Omental fat pad (tissue), 4 donors: ENCODE measurements around the gene GABRB1. TPM values are rescaled to one million over a fixed set of nuclear protein-coding genes. Genes with fewer than 3 reads are reported as not detected.

Experiments used
- ATAC-seq: fragments of 150-250 bp; one replicate; pipeline ENCODE4 v1.9.1; 2016; ENCODE audit warnings: mild to moderate bottlenecking, moderate library complexity; ENCODE audit not compliant: low FRiP score
- DNase-seq: peaks from one replicate; pipeline ENCODE4 v3.0.0-alpha.2; 2019; ENCODE audit warnings: low spot score
- CTCF ChIP-seq, 3 donors: fragments of 450-650 bp; IDR thresholded peaks; one replicate each; pipeline ENCODE4 v1.5.1; 2016 to 2017; ENCODE audit warnings: antibody characterized with exemption in 3 of 3, mild to moderate bottlenecking in 3 of 3, moderate library complexity in 2 of 3
- total RNA-seq, 4 donors: library from RNA; depleted of rRNA; stranded (reverse); fragments of >200 nt; gene quantifications; one replicate each; pipeline ENCODE4 v1.1.0, GENCODE V29; 2016

Gene GABRB1
- total RNA-seq, 4 donors from 2014 or later = 0.28 TPM; not detected in 3

- TF ChIP-seq CTCF (IDR thresholded peaks at IDR 0.05) = no peak
- ATAC-seq (no peak), DNase-seq (no peak)
Measured at GRCh38 chr4:47017081-47017480, 14.3 kb upstream of the GABRB1 start.

GRCh38 chr4:47017494-47017893 is 13.9 kb upstream of the GABRB1 start:
- DNase-seq (no peak), ATAC-seq (no peak)
- TF ChIP-seq CTCF (IDR thresholded peaks at IDR 0.05) = no peak

- DNase-seq (no peak), ATAC-seq (peak; percentile 63)
- TF ChIP-seq CTCF (IDR thresholded peaks at IDR 0.05) = no peak
Measured at GRCh38 chr4:47031751-47032404, 511 bp downstream of the GABRB1 start.

GRCh38 chr4:47032405-47033106 is 1.2 kb downstream of the GABRB1 start:
- no peak for TF ChIP-seq CTCF (IDR thresholded peaks at IDR 0.05)
- ATAC-seq (peak; percentile 94), DNase-seq (peak; percentile 22)

GRCh38 chr4:47038263-47038662 is 6.9 kb downstream of the GABRB1 start:
- TF ChIP-seq CTCF (IDR thresholded peaks at IDR 0.05) = no peak
- DNase-seq (no peak), ATAC-seq (no peak)

- DNase-seq (no peak), ATAC-seq (no peak)
- no peak for TF ChIP-seq CTCF (IDR thresholded peaks at IDR 0.05)
Measured at GRCh38 chr4:47040828-47041227, 9.5 kb downstream of the GABRB1 start.

GRCh38 chr4:47043821-47044220 is 12.5 kb downstream of the GABRB1 start:
- TF ChIP-seq CTCF (IDR thresholded peaks at IDR 0.05) = no peak
- DNase-seq (no peak), ATAC-seq (no peak)
